ENCODE data around the gene IZUMO1. TPM values are rescaled to one million over a fixed set of nuclear protein-coding genes. Genes with fewer than 3 reads are reported as not detected.
"Not testable (repeated sequence)": the region's sequence is repeated elsewhere in the genome, so short reads cannot be mapped to it uniquely, and the experiment has no call there.

IZUMO1 gene
- total RNA-seq, 1 experiment from 2014 or later = not detected

DNA sequence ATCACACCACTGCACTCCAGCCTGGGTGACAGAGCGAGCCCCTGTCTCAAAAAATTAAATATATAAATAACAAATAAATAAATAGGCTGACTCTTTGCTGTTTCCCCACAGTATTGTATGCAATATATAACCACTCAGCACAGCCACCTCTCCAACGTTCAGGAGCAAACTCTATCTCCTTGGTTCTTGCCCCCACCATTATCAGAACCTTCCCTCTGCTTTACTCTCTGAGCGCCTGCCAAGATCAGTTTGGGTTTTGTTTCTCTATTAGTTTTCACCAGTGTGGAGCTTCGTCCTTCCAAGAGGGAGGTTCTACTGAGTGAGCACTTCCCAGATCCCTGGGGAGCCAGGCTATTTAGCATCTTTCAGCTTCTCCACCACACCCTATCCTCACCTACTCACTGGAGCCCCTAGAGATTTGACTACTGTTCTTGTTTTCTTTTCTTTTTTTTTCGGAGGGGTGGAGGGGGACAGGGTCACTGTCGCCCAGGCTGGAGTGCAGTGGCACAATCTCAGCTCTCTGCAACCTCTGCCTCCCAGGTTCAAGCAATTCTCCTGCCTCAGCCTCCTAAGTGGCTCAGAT is 21.6 kb upstream of the IZUMO1 start:
- H3K27ac ChIP-seq (ENCODE audit: low read length); H3K4me3 ChIP-seq (ENCODE audit: low read length); H3K4me2 ChIP-seq (ENCODE audit: low read depth, low read length, poor library complexity, severe bottlenecking); H4K20me1 ChIP-seq (ENCODE audit: insufficient read depth, low read depth, low read length); H2AFZ ChIP-seq (ENCODE audit: low read length); H3K4me1 ChIP-seq (ENCODE audit: low read length); H3K9ac ChIP-seq (ENCODE audit: low read length); H3K79me2 ChIP-seq (ENCODE audit: low read length); H3K27me3 ChIP-seq (ENCODE audit: low read length); H3K9me3 ChIP-seq (ENCODE audit: low read length); H3K9me2 ChIP-seq (replicated peaks; ENCODE audit: insufficient read depth, low read length); DNase-seq; H3K36me3 ChIP-seq (ENCODE audit: insufficient read depth, low read length): not testable (repeated sequence)

GRCh38 chr19:48765816-48766215 is 19.1 kb upstream of the IZUMO1 start:
- H2AFZ ChIP-seq (ENCODE audit: low read length); H3K36me3 ChIP-seq (ENCODE audit: insufficient read depth, low read length); DNase-seq; H3K9me3 ChIP-seq (ENCODE audit: low read length); H3K27ac ChIP-seq (ENCODE audit: low read length); H3K27me3 ChIP-seq (ENCODE audit: low read length); H3K4me1 ChIP-seq (ENCODE audit: low read length); H3K79me2 ChIP-seq (ENCODE audit: low read length); H3K4me2 ChIP-seq (ENCODE audit: low read depth, low read length, poor library complexity, severe bottlenecking); H3K9me2 ChIP-seq (replicated peaks; ENCODE audit: insufficient read depth, low read length); H3K4me3 ChIP-seq (ENCODE audit: low read length); H3K9ac ChIP-seq (ENCODE audit: low read length); H4K20me1 ChIP-seq (ENCODE audit: insufficient read depth, low read depth, low read length): not testable (repeated sequence)

DNA sequence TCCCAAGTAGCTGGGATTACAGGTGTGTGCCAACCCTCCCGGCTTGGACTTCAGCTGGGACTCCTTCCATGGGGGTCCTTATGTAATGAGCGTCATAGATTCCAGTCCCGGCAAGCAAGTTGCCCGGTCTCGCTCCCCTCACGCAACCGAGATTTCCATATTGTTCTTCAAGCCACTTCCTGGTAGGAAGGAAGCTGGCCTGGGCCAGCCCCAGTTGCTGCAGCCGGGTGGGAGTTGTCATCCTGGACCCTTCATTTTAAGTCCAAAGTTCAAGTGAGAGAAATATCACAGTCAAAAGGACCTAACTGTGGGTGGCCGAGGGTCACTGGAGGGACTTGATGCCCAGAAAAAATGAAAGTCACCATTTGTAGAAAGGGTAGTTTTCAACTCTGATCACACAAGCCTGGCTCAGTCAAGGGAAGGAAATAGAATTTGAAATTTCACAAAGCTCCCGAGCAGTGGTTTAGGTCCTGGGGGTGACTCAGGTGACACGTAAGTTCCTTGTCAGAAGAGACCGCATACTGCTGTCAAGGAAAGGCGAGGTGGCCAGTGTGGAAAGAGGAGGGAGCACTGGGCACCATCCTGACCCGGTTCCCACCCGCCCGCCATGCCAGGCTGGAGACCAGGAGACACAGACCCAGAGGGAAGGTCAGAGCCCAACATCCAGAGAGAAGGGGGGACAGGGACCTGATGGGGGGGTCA is 13.9 kb upstream of the IZUMO1 start:
- Histone ChIP-seq H3K9me2 (replicated peaks; ENCODE audit: insufficient read depth, low read length) (no peaks in the 10 kb centered on the region), H3K4me3 (ENCODE audit: low read length) (no peak overlapping the region), H3K9ac (ENCODE audit: low read length) (no peak overlapping the region), H3K27me3 (ENCODE audit: low read length) (no peaks in the 10 kb centered on the region), H3K36me3 (ENCODE audit: insufficient read depth, low read length) (no peaks in the 10 kb centered on the region), H3K4me1 (ENCODE audit: low read length) (no peaks in the 10 kb centered on the region), H2AFZ (ENCODE audit: low read length) (no peak overlapping the region), H4K20me1 (ENCODE audit: insufficient read depth, low read depth, low read length) (no peaks in the 10 kb centered on the region), H3K79me2 (ENCODE audit: low read length) (no peaks in the 10 kb centered on the region), H3K27ac (ENCODE audit: low read length) (no peak overlapping the region), H3K4me2 (ENCODE audit: low read depth, low read length, poor library complexity, severe bottlenecking) (no peak overlapping the region), H3K9me3 (ENCODE audit: low read length) (no peaks in the 10 kb centered on the region)
- no peak for DNase-seq

DNA sequence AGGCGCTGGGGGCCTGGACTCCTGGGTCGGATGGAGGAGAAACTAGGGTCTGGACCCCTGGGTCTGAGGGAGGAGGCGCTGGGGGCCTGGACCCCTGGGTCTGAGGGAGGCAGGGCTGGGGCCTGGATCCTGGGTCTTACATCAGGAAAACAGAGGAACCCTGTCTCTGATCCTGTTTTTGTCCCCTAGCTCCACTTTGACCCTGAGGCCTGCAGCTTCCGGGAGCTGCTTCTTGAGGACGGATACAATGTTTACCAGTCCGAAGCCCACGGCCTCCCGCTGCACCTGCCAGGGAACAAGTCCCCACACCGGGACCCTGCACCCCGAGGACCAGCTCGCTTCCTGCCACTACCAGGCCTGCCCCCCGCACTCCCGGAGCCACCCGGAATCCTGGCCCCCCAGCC is 11.0 kb upstream of the IZUMO1 start:
- Histone ChIP-seq H3K4me3 (ENCODE audit: low read length) (no peak overlapping the region), H3K9ac (ENCODE audit: low read length) (no peak overlapping the region), H2AFZ (ENCODE audit: low read length) (no peak overlapping the region), H3K27me3 (ENCODE audit: low read length) (no peaks in the 10 kb centered on the region), H3K9me3 (ENCODE audit: low read length) (no peaks in the 10 kb centered on the region), H3K36me3 (ENCODE audit: insufficient read depth, low read length) (no peaks in the 10 kb centered on the region), H3K4me2 (ENCODE audit: low read depth, low read length, poor library complexity, severe bottlenecking) (no peak overlapping the region), H3K27ac (ENCODE audit: low read length) (no peak overlapping the region), H3K4me1 (ENCODE audit: low read length) (no peaks in the 10 kb centered on the region), H4K20me1 (ENCODE audit: insufficient read depth, low read depth, low read length) (no peaks in the 10 kb centered on the region), H3K79me2 (ENCODE audit: low read length) (no peaks in the 10 kb centered on the region), H3K9me2 (replicated peaks; ENCODE audit: insufficient read depth, low read length) (no peaks in the 10 kb centered on the region)
- no peak for DNase-seq

- no peaks in the 10 kb centered on the region for H3K27me3 ChIP-seq (ENCODE audit: low read length)
- H3K4me2 ChIP-seq (ENCODE audit: low read depth, low read length, poor library complexity, severe bottlenecking) = no peak overlapping the region
- H3K9ac ChIP-seq (ENCODE audit: low read length) = no peak overlapping the region
- no peaks in the 10 kb centered on the region for H3K36me3 ChIP-seq (ENCODE audit: insufficient read depth, low read length)
- H3K4me1 ChIP-seq (ENCODE audit: low read length) = no peaks in the 10 kb centered on the region
- no peak overlapping the region for H2AFZ ChIP-seq (ENCODE audit: low read length)
- no peaks in the 10 kb centered on the region for H3K9me3 ChIP-seq (ENCODE audit: low read length)
- H3K27ac ChIP-seq (ENCODE audit: low read length) = no peak overlapping the region
- no peaks in the 10 kb centered on the region for H3K79me2 ChIP-seq (ENCODE audit: low read length)
- DNase-seq = no peak
- H3K4me3 ChIP-seq (ENCODE audit: low read length) = no peak overlapping the region
- no peaks in the 10 kb centered on the region for H4K20me1 ChIP-seq (ENCODE audit: insufficient read depth, low read depth, low read length)
- no peaks in the 10 kb centered on the region for H3K9me2 ChIP-seq (replicated peaks; ENCODE audit: insufficient read depth, low read length)
Observed at GRCh38 chr19:48757089-48757675, 10.5 kb upstream of the IZUMO1 start.

GRCh38 chr19:48756686-48757085 is 10.0 kb upstream of the IZUMO1 start:
- Histone ChIP-seq H3K9ac (ENCODE audit: low read length) (no peak overlapping the region), H3K9me3 (ENCODE audit: low read length) (no peaks in the 10 kb centered on the region), H3K27ac (ENCODE audit: low read length) (no peak overlapping the region), H3K4me1 (ENCODE audit: low read length) (no peaks in the 10 kb centered on the region), H2AFZ (ENCODE audit: low read length) (no peak overlapping the region), H3K79me2 (ENCODE audit: low read length) (no peaks in the 10 kb centered on the region), H3K9me2 (replicated peaks; ENCODE audit: insufficient read depth, low read length) (no peaks in the 10 kb centered on the region), H3K36me3 (ENCODE audit: insufficient read depth, low read length) (no peaks in the 10 kb centered on the region), H3K27me3 (ENCODE audit: low read length) (no peaks in the 10 kb centered on the region), H3K4me2 (ENCODE audit: low read depth, low read length, poor library complexity, severe bottlenecking) (no peak overlapping the region), H3K4me3 (ENCODE audit: low read length) (no peak overlapping the region), H4K20me1 (ENCODE audit: insufficient read depth, low read depth, low read length) (no peaks in the 10 kb centered on the region)
- DNase-seq = no peak

DNA sequence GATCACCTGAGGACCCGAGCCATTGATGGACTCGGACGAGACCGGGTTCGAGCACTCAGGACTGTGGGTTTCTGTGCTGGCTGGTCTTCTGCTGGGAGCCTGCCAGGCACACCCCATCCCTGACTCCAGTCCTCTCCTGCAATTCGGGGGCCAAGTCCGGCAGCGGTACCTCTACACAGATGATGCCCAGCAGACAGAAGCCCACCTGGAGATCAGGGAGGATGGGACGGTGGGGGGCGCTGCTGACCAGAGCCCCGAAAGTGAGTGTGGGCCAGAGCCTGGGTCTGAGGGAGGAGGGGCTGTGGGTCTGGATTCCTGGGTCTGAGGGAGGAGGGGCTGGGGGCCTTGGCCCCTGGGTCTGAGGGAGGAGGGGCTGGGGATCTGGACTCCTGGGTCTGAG is 9.5 kb upstream of the IZUMO1 start:
- no peak overlapping the region for H3K27ac ChIP-seq (ENCODE audit: low read length)

GRCh38 chr19:48755787-48756186 is 9.1 kb upstream of the IZUMO1 start:
- Histone ChIP-seq H3K4me1 (ENCODE audit: low read length) (no peaks in the 10 kb centered on the region), H3K27ac (ENCODE audit: low read length) (no peak overlapping the region), H3K79me2 (ENCODE audit: low read length) (no peaks in the 10 kb centered on the region), H4K20me1 (ENCODE audit: insufficient read depth, low read depth, low read length) (no peaks in the 10 kb centered on the region), H3K4me2 (ENCODE audit: low read depth, low read length, poor library complexity, severe bottlenecking) (no peak overlapping the region), H3K9me2 (replicated peaks; ENCODE audit: insufficient read depth, low read length) (no peaks in the 10 kb centered on the region), H2AFZ (ENCODE audit: low read length) (no peak overlapping the region), H3K9ac (ENCODE audit: low read length) (no peak overlapping the region), H3K9me3 (ENCODE audit: low read length) (no peaks in the 10 kb centered on the region), H3K27me3 (ENCODE audit: low read length) (no peaks in the 10 kb centered on the region), H3K36me3 (ENCODE audit: insufficient read depth, low read length) (no peaks in the 10 kb centered on the region), H3K4me3 (ENCODE audit: low read length) (no peak overlapping the region)
- DNase-seq = no peak

More for the DNA sequence above, 9.5 kb upstream of the IZUMO1 start:
- DNase-seq = no peak
- Histone ChIP-seq H3K9me2 (replicated peaks; ENCODE audit: insufficient read depth, low read length) (no peaks in the 10 kb centered on the region), H2AFZ (ENCODE audit: low read length) (no peak overlapping the region), H3K4me1 (ENCODE audit: low read length) (no peaks in the 10 kb centered on the region), H3K9ac (ENCODE audit: low read length) (no peak overlapping the region), H3K36me3 (ENCODE audit: insufficient read depth, low read length) (no peaks in the 10 kb centered on the region), H4K20me1 (ENCODE audit: insufficient read depth, low read depth, low read length) (no peaks in the 10 kb centered on the region), H3K4me2 (ENCODE audit: low read depth, low read length, poor library complexity, severe bottlenecking) (no peak overlapping the region), H3K79me2 (ENCODE audit: low read length) (no peaks in the 10 kb centered on the region), H3K9me3 (ENCODE audit: low read length) (no peaks in the 10 kb centered on the region), H3K27me3 (ENCODE audit: low read length) (no peaks in the 10 kb centered on the region), H3K4me3 (ENCODE audit: low read length) (no peak overlapping the region)
